Measurements from ENCODE around the gene RHCE. TPM values are rescaled to one million over a fixed set of nuclear protein-coding genes. Genes with fewer than 3 reads are reported as not detected.

RHCE gene
- total and polyA plus RNA-seq, 12 donors: 0.59 to 4.0 (median 1.1) TPM; not detected in 5

- 65 to 71% (median 69%) methylated on average over 6 of the region's 6 CpGs for WGBS, 4 donors
- Histone ChIP-seq H3K27ac (peak overlapping the region in 3 of 5 donors; percentile 56 to 96 (median 95)), H3K36me3 (replicated peaks in 1 of 2) (no peaks in the 10 kb centered on the region), H3K27me3 (no peaks in the 10 kb centered on the region), H3K9me3 (replicated peaks in 1 of 3) (no peaks in the 10 kb centered on the region), H3K4me3 (peak overlapping the region in 1 of 4 donors; percentile 92), H3K4me1 (replicated peaks in 1 of 2) (peaks cover 46 to 57% of the 10 kb centered on the region in 2 donors)
- no peak for DNase-seq
- intact Hi-C loops (cut with DNase I): loop anchor here in 1 of 2 donors (10.0 kb wide), 1 partner anchor 52 kb away; no protein-coding TSS in a partner anchor
- TF ChIP-seq POLR2A (IDR thresholded peaks at IDR 0.05) (no peak), CTCF (IDR thresholded peaks at IDR 0.05) (no peak)
Observed at GRCh38 chr1:25432749-25433388, 12.2 kb upstream of the RHCE start.

GRCh38 chr1:25431955-25432719, 11.5 kb upstream of the RHCE start:
- 11 to 16% (median 14%) methylated on average over 6 of the region's 6 CpGs for WGBS, 4 donors
- intact Hi-C loops (cut with DNase I): loop anchor here in 1 of 2 donors (10.0 kb wide), 1 partner anchor 53 kb away; no protein-coding TSS in a partner anchor
- Histone ChIP-seq H3K36me3 (replicated peaks in 1 of 2) (no peaks in the 10 kb centered on the region), H3K4me1 (replicated peaks in 1 of 2) (peaks cover 46 to 57% of the 10 kb centered on the region in 2 donors), H3K27ac (peak overlapping the region in 4 of 5 donors; percentile 58 to 96 (median 86)), H3K4me3 (peak overlapping the region in 3 of 4 donors; percentile 12 to 92 (median 78)), H3K27me3 (no peaks in the 10 kb centered on the region), H3K9me3 (replicated peaks in 1 of 3) (no peaks in the 10 kb centered on the region)
- DNase-seq: no peak
- TF ChIP-seq POLR2A (IDR thresholded peaks at IDR 0.05) (no peak), CTCF (IDR thresholded peaks at IDR 0.05) (no peak)

GRCh38 chr1:25430967-25431881, 10.6 kb upstream of the RHCE start:
- H3K27ac ChIP-seq: peak overlapping the region; percentile 65 to 97 (median 95)

More at GRCh38 chr1:25430967-25431881, 10.6 kb upstream of the RHCE start:
- no peaks in the 10 kb centered on the region for H3K9me3 ChIP-seq (replicated peaks in 1 of 3)
- intact Hi-C loops (cut with DNase I): loop anchor here in 1 of 2 donors (10.0 kb wide), 1 partner anchor 54 kb away; no protein-coding TSS in a partner anchor
- TF ChIP-seq CTCF (IDR thresholded peaks at IDR 0.05) (peak in 2 of 6 experiments; percentile 9 to 15), POLR2A (IDR thresholded peaks at IDR 0.05) (peak; percentile 9 to 58)
- H3K4me3 ChIP-seq: peak overlapping the region; percentile 64 to 92 (median 76)
- no peaks in the 10 kb centered on the region for H3K27me3 ChIP-seq
- no peaks in the 10 kb centered on the region for H3K36me3 ChIP-seq (replicated peaks in 1 of 2)
- DNase-seq: peak in 6 of 7 donors; percentile 7 to 65 (median 33)
- peaks cover 42 to 49% of the 10 kb centered on the region in 2 donors for H3K4me1 ChIP-seq (replicated peaks in 1 of 2)
- 0 to 1% (median 0%) methylated on average over 1 to 89 of the region's 89 CpGs for WGBS, 4 donors

Data from adrenal gland (tissue), 12 donors.